Sciatic nerve (tissue), 2 donors: ENCODE results near the gene COCH. TPM values are rescaled to one million over a fixed set of nuclear protein-coding genes. Genes with fewer than 3 reads are reported as not detected.
A peak's percentile ranks its signal among the peaks of the same experiment; 100 is the strongest.
"Not testable (repeated sequence)": the region's sequence is repeated elsewhere in the genome, so short reads cannot be mapped to it uniquely, and the experiment has no call there.

Experiments
- ATAC-seq: fragments of 200-7000 bp; cut with Tn5 transposase; one replicate; pipeline ENCODE4 v1.9.1; 2020; ENCODE audit warnings: mild to moderate bottlenecking, moderate library complexity
- DNase-seq: peaks from one replicate; pipeline ENCODE4 v3.0.0-alpha.2; 2020; ENCODE audit warnings: low spot score
- intact Hi-C: fragments of 100-400 bp; cut with DNase I; formaldehyde crosslinking; loops from one replicate; pipeline ENCODE4 v1.14.2; 2022
- total RNA-seq: library from RNA; stranded (reverse); fragmentation: NEBNext Ultra II Directional; extraction: Animal tissue kit (Norgen Biotek cat#: 25700); gene quantifications from one replicate; pipeline ENCODE4 v1.2.1, GENCODE V29; 2021
- donor health status: DM: no; HTN: no; CAD: no.
- donor health status: DM: no; HTN: no; CAD: no.

Gene COCH
- total RNA-seq, 1 donor from 2014 or later: 5.3 TPM

GRCh38 chr14:30873308-30874119, 845 bp upstream of the COCH start:
- ATAC-seq: no peak
- no peak for DNase-seq
- intact Hi-C loops: no loop called here

GRCh38 chr14:30874999-30875787, 834 bp downstream of the COCH start:
- ATAC-seq (peak; percentile 47), DNase-seq (no peak)
- intact Hi-C loops: no loop called here

DNA sequence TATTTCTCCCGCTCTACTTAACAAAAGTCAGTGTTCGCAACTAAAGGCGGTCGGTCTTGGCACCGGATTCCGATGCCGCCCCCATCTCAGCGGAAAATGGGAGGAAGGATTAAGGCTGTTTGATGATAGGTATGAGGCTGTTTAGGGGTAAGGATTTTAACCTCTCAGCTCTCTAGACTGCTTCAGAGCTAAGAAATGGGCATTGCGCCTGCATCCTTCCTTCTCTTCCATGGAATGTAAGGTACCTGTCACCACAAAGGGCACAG, 1.4 kb downstream of the COCH start:
- ATAC-seq: no peak
- intact Hi-C loops: no loop called here

GRCh38 chr14:30876692-30877091, 2.3 kb downstream of the COCH start:
- DNase-seq: no peak
- ATAC-seq: no peak
- intact Hi-C loops: no loop called here

More for the DNA sequence above, 1.4 kb downstream of the COCH start:
- no peak for DNase-seq

DNA sequence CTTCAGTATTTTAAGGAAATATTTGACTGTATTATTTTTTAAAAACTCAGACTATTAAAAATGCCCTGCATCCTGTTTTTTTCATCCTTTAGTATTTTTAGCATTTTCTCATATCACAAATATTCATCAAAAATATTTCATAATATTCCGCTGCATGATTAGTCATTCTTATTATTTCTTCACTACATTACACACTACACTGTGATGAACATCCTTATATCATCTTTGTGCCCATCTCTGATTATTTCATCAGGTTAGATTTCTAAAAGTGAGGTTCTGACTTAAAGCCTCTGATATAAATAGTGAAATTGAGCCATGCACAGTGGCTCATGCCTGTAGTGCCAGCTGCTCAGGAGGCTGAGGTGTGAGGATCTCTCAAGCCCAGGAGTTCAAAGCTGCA, 8.1 kb downstream of the COCH start:
- no peak for ATAC-seq
- intact Hi-C loops: no loop called here
- no peak for DNase-seq

DNA sequence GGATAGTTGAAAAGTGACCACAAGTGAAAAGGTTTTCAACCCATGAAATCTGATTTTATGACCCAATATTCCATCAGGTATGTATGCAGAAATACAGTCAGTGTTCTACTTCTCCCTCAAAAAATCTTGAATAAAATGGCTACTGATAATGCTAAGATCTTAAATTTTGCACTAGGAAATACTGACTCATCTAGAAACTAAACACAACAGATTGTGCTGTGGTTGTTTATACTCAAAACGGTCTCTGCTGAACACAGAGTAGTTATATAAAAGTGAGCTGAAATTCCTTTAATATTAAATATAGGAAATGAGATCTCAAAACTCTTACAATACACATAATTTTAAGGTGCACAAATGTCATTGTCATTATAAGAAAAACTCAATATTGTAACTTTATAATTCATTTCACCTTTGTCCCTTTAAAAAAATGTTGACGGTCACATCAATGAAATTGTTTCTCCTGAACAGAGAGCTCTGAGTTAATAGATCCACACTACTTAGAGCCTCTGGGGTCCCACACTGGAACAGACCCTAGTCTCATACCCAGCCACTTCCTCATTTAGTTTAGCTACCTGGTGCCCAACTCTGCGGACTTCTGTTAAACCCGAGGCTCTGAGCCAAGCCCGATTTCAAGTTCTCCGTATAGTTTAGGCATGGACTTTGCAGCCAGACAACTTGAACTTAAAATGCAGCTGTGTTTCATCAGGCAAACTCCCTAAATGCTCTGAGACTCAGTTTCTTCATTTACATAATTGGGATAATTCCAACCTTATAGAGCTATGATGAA, 9.3 kb downstream of the COCH start:
- ATAC-seq: no peak
- DNase-seq: no peak
- intact Hi-C loops: no loop called here

DNA sequence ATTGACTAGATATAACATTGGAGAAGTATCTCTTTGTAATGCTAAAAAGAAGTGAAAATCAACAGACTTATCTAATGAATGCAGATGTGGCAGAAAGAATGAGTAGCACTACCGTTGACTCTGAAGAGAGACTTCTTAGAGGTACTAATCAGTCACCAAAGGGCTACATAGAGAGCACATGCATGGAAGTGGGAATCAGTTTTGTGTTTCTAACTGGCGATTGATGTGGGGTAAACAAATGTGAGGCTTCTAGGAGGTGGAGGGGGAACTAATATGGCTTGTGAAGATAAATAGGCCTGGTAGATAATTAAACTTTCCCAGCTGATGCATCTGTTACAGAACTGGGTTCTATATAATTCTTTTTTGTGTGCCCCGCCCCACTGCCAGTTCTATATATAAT, 10.5 kb downstream of the COCH start:
- intact Hi-C loops: no loop called here
- DNase-seq (no peak), ATAC-seq (no peak)

- ATAC-seq (no peak), DNase-seq (no peak)
- intact Hi-C loops: no loop called here
Observed at GRCh38 chr14:30885840-30886740, 11.7 kb downstream of the COCH start.

DNA sequence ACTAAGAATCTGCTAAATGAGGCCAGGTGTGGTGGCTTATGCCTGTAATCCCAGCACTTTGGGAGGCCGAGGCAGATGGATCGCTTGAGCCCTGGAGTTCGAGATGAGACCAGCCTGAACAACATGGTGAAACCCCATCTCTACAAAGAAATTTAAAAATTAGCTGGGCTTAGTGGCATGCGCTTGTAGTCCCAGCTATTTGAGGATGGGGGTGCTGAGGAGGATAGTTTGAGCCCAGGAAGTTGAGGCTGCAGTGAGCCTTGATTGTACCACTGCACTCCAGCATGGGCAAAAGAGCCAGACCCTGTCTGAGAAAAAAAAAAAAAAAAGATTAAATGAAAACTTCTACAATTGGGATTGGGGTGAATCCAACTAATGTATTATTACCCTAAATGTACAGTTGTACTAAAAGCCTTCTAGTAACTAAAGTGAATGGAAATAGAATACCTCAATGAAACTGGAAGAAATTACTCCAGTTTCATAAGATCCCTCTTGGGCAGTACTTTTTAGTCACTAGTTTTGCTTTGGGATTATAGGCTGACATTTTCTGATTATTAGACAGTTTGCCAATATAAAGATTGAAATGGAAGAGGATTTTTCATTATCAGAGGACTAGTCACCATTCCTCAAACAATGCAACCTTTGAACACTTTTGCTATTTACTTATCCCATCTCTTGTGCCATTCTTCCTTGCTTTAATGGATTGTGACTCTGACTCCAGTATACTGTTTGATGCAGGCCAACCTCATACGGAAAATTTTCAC, 14.3 kb downstream of the COCH start:
- DNase-seq (no peak), ATAC-seq (no peak)
- intact Hi-C loops: no loop called here

GRCh38 chr14:30889244-30889594, 14.9 kb downstream of the COCH start:
- intact Hi-C loops: no loop called here
- ATAC-seq (no peak), DNase-seq (no peak)

GRCh38 chr14:30893819-30894218, 19.5 kb downstream of the COCH start:
- no peak for ATAC-seq
- intact Hi-C loops: no loop called here

GRCh38 chr14:30894923-30895515, 20.7 kb downstream of the COCH start:
- no peak for ATAC-seq

More at GRCh38 chr14:30893819-30894218, 19.5 kb downstream of the COCH start:
- DNase-seq: no peak

GRCh38 chr14:30896435-30896834, 22.1 kb downstream of the COCH start:
- ATAC-seq (no peak), DNase-seq (no peak)
- intact Hi-C loops: no loop called here

More at GRCh38 chr14:30894923-30895515, 20.7 kb downstream of the COCH start:
- intact Hi-C loops: no loop called here
- DNase-seq: no peak

GRCh38 chr14:30897121-30897520, 22.8 kb downstream of the COCH start:
- not testable (repeated sequence) for ATAC-seq

GRCh38 chr14:30903285-30904124, 29.1 kb downstream of the COCH start:
- intact Hi-C loops: no loop called here
- DNase-seq (no peak), ATAC-seq (no peak)

More at GRCh38 chr14:30897121-30897520, 22.8 kb downstream of the COCH start:
- DNase-seq, intact Hi-C loops: not testable (repeated sequence)

GRCh38 chr14:30906752-30907658, 32.6 kb downstream of the COCH start:
- intact Hi-C loops: no loop called here
- DNase-seq (no peak), ATAC-seq (peak; percentile 28)
